Sigmoid colon (tissue), 7 donors: ENCODE results near the gene LTO1. TPM values are rescaled to one million over a fixed set of nuclear protein-coding genes. Genes with fewer than 3 reads are reported as not detected.

Source experiments
- DNase-seq: peaks from one replicate; pipeline ENCODE4 v3.0.0-alpha.2; 2019
- H3K27ac ChIP-seq, 4 donors: fragments of 200-600 bp; sonication (generic); one replicate each; pipeline ENCODE4 v1.5.1; 2016 to 2019; ENCODE audit warnings: mild to moderate bottlenecking in 1 of 4
- H3K27me3 ChIP-seq, 3 donors: fragments of 200-600 bp; sonication (generic); one replicate each; pipeline ENCODE4 v1.5.1; 2019; ENCODE audit warnings: mild to moderate bottlenecking in 1 of 3
- H3K36me3 ChIP-seq, 4 donors: fragments of 200-600 bp; sonication (generic); one replicate each; pipeline ENCODE4 v1.5.1; 2016 to 2019
- H3K4me1 ChIP-seq, 4 donors: fragments of 200-600 bp; sonication (generic); one replicate each; pipeline ENCODE4 v1.5.1; 2017 to 2019
- H3K4me3 ChIP-seq, 4 donors: fragments of 200-600 bp; sonication (generic); one replicate each; pipeline ENCODE4 v1.5.1; 2017 to 2019; ENCODE audit warnings: mild to moderate bottlenecking in 2 of 4, moderate library complexity in 1 of 4
- H3K9me3 ChIP-seq, 4 donors: fragments of 200-600 bp in 3 of 4; sonication (generic) in 3 of 4; one replicate each; pipeline versions ENCODE4 v1.5.1 to v1.6.1; 2013 to 2019
- EP300 ChIP-seq, 4 donors: sonication (generic); formaldehyde crosslinking; IDR thresholded peaks; one replicate each; pipeline ENCODE4 v1.6.1; 2017; ENCODE audit warnings: antibody characterized with exemption in 4 of 4
- POLR2A ChIP-seq, 2 donors: fragments of 450-650 bp; IDR thresholded peaks; one replicate each; pipeline ENCODE4 v1.6.1; 2016; ENCODE audit warnings: antibody characterized with exemption in 2 of 2, mild to moderate bottlenecking in 2 of 2, moderate library complexity in 2 of 2
- POLR2AphosphoS5 ChIP-seq, 4 donors: sonication (generic); formaldehyde crosslinking; IDR thresholded peaks; one replicate each; pipeline ENCODE4 v1.6.1; 2017; ENCODE audit warnings: antibody characterized with exemption in 4 of 4
- WGBS, 2 donors: extraction: QIAGEN DNeasy Blood & Tissue Kit; methylation state at CpG; one replicate each; pipeline ENCODE4 v1.1.7; 2013; 5-methylcytosine and 5-hydroxymethylcytosine counted together
- intact Hi-C: fragments of 100-400 bp; cut with DNase I; formaldehyde crosslinking; loops from one replicate; pipeline ENCODE4 v1.15.1; 2023
- polyA plus RNA-seq, 3 donors: library from polyadenylated mRNA; stranded (reverse); fragments of 200-250 nt; gene quantifications; one replicate each; pipeline ENCODE4 v1.2.3, GENCODE V29; 2013
- total RNA-seq, 4 donors: library from RNA; depleted of rRNA; stranded (reverse); fragments of >200 nt; gene quantifications; one replicate each; pipeline ENCODE4 v1.1.0, GENCODE V29; 2016
- TF ChIP-seq, protein P1 (sequence below), 4 experiments: fragments of 450-650 bp in 3 of 4; fragments of 200-600 bp in 1 of 4; IDR thresholded peaks; one replicate each; pipeline ENCODE4 v1.5.1; 2016 to 2019; ENCODE audit warnings: antibody characterized with exemption in 4 of 4, mild to moderate bottlenecking in 3 of 4, moderate library complexity in 2 of 4
- donor health status: healthy with polysubstance abuse.
- donor health status: Bipolar disorder and iron deficiency.
- donor health status: healthy.

Gene LTO1
- total and polyA plus RNA-seq, 7 donors, result 12.0 to 42.9 (median 20.2) TPM

DNA sequence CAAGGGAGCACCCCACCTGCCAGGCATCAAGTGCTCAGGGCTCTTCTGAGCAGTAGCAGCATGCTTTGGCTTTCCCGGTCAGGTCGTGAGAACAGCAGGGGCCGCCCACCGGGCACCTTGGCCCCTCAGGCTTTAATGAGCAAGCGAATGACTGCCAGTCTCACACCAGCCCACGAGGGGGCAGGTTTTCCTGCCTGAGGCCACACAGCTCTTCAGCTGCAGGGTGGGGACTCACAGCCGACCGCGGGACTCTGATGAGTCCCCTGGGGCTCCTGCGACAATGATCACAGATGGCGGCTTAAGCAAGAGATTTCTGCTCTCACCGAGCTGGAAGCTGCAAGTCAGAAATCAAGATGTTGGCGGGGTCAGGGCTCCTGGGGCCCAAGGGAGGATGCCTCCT is 43.0 kb upstream of the LTO1 start:
- Histone ChIP-seq H3K4me1 (no peaks in the 10 kb centered on the region), H3K4me3 (no peak overlapping the region), H3K27me3 (peaks cover 10 to 62% (median 23%) of the 10 kb centered on the region in 3 donors), H3K27ac (no peak overlapping the region), H3K36me3 (no peaks in the 10 kb centered on the region), H3K9me3 (no peaks in the 10 kb centered on the region)
- 3 to 6% methylated on average over 13 of the region's 13 CpGs for WGBS, 2 donors
- TF ChIP-seq EP300 (IDR thresholded peaks at IDR 0.05) (no peak), POLR2AphosphoS5 (IDR thresholded peaks at IDR 0.05) (no peak), POLR2A (IDR thresholded peaks at IDR 0.05) (no peak)
- TF ChIP-seq, protein P1, sequence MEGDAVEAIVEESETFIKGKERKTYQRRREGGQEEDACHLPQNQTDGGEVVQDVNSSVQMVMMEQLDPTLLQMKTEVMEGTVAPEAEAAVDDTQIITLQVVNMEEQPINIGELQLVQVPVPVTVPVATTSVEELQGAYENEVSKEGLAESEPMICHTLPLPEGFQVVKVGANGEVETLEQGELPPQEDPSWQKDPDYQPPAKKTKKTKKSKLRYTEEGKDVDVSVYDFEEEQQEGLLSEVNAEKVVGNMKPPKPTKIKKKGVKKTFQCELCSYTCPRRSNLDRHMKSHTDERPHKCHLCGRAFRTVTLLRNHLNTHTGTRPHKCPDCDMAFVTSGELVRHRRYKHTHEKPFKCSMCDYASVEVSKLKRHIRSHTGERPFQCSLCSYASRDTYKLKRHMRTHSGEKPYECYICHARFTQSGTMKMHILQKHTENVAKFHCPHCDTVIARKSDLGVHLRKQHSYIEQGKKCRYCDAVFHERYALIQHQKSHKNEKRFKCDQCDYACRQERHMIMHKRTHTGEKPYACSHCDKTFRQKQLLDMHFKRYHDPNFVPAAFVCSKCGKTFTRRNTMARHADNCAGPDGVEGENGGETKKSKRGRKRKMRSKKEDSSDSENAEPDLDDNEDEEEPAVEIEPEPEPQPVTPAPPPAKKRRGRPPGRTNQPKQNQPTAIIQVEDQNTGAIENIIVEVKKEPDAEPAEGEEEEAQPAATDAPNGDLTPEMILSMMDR (IDR thresholded peaks at IDR 0.05), result no peak
- intact Hi-C loops, result no loop called here
- DNase-seq, result no peak

- Histone ChIP-seq H3K27me3 (peaks cover 8 to 56% (median 23%) of the 10 kb centered on the region in 3 donors), H3K27ac (no peak overlapping the region), H3K36me3 (no peaks in the 10 kb centered on the region), H3K4me1 (no peaks in the 10 kb centered on the region), H3K9me3 (no peaks in the 10 kb centered on the region), H3K4me3 (no peak overlapping the region)
- no peak for DNase-seq
- no peak for TF ChIP-seq POLR2AphosphoS5 (IDR thresholded peaks at IDR 0.05)
- TF ChIP-seq POLR2A (IDR thresholded peaks at IDR 0.05), result no peak
- no peak for TF ChIP-seq EP300 (IDR thresholded peaks at IDR 0.05)
- TF ChIP-seq, protein P1 (IDR thresholded peaks at IDR 0.05), result no peak
- 52 to 62% methylated on average over 6 of the region's 6 CpGs for WGBS, 2 donors
- intact Hi-C loops, result no loop called here
Observed at GRCh38 chr11:69716891-69717747, 42.0 kb upstream of the LTO1 start.

DNA sequence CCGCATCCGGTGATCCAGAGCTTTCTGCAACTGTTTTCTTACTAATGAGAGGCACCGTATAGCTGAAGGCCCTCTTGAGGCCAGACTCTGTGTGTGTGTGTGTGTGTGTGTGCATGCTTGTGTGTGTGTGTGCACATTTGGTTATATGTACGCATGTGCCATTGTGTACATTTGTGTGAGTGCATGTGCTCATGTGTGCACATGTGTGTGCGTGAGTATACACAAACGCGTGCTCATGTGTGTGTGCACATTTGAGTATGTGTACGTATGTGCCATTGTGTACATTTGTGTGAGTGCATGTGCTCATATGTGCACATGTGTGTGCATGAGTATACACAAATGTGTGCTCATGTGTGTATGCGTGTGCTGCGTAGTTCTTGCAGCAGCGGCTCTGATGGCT is 40.9 kb upstream of the LTO1 start:
- Histone ChIP-seq H3K9me3 (no peaks in the 10 kb centered on the region), H3K4me3 (no peak overlapping the region), H3K27ac (no peak overlapping the region), H3K4me1 (no peaks in the 10 kb centered on the region), H3K27me3 (peaks cover 6 to 46% (median 23%) of the 10 kb centered on the region in 3 donors), H3K36me3 (no peaks in the 10 kb centered on the region)
- TF ChIP-seq POLR2AphosphoS5 (IDR thresholded peaks at IDR 0.05) (no peak), EP300 (IDR thresholded peaks at IDR 0.05) (no peak), POLR2A (IDR thresholded peaks at IDR 0.05) (no peak)
- TF ChIP-seq, protein P1 (IDR thresholded peaks at IDR 0.05), result no peak
- no peak for DNase-seq
- WGBS, 2 donors, result 83 to 87% methylated on average over 11 of the region's 11 CpGs
- intact Hi-C loops, result no loop called here

- H3K9me3 ChIP-seq, result no peaks in the 10 kb centered on the region
- DNase-seq, result no peak
- H3K36me3 ChIP-seq, result no peaks in the 10 kb centered on the region
- intact Hi-C loops, result no loop called here
- H3K4me1 ChIP-seq, result no peaks in the 10 kb centered on the region
- TF ChIP-seq POLR2AphosphoS5 (IDR thresholded peaks at IDR 0.05) (no peak), EP300 (IDR thresholded peaks at IDR 0.05) (no peak), POLR2A (IDR thresholded peaks at IDR 0.05) (no peak)
- TF ChIP-seq, protein P1 (IDR thresholded peaks at IDR 0.05), result no peak
- no peak overlapping the region for H3K27ac ChIP-seq
- no peak overlapping the region for H3K4me3 ChIP-seq
- 86 to 90% methylated on average over 19 of the region's 19 CpGs for WGBS, 2 donors
- peaks cover 6 to 46% (median 23%) of the 10 kb centered on the region in 3 donors for H3K27me3 ChIP-seq
Observed at GRCh38 chr11:69715446-69715845, 40.3 kb upstream of the LTO1 start.
